ENCODE results near the gene BRS3.

BRS3 gene

GRCh38 chrX:136531951-136532350 is 44.2 kb downstream of the BRS3 start, which contains the start of gene VGLL1:
TSS of gene VGLL1 (plus strand) at chrX:136532215. CDS start at chrX:136536021, 3,806 bp downstream.
- Histone ChIP-seq H3K4me3 (ENCODE audit: extremely low read depth, insufficient read depth, low read length, poor library complexity, severe bottlenecking) (no peak within 1 kb of the TSS), H3K9me3 (ENCODE audit: control insufficient read depth, low read length) (no peaks in the 10 kb centered on the region), H3K4me1 (ENCODE audit: control insufficient read depth, insufficient read depth, low read length, poor library complexity, severe bottlenecking) (no peaks in the 10 kb centered on the region), H3K27ac (ENCODE audit: low read depth, low read length, severe bottlenecking) (no peak within 1 kb of the TSS), H3K36me3 (ENCODE audit: control insufficient read depth, insufficient read depth, low read length) (no peaks in the 10 kb centered on the region)
- WGBS, 2 experiments (ENCODE audit: insufficient coverage in 2 of 2): 67 to 100% methylated on average over 1 of the region's 3 CpGs

GRCh38 chrX:136534131-136534530 is 46.4 kb downstream of the BRS3 start:
- Histone ChIP-seq H3K9me3 (ENCODE audit: control insufficient read depth, low read length) (no peaks in the 10 kb centered on the region), H3K4me1 (ENCODE audit: control insufficient read depth, insufficient read depth, low read length, poor library complexity, severe bottlenecking) (no peaks in the 10 kb centered on the region), H3K36me3 (ENCODE audit: control insufficient read depth, insufficient read depth, low read length) (no peaks in the 10 kb centered on the region), H3K27ac (ENCODE audit: low read depth, low read length, severe bottlenecking) (no peak overlapping the region), H3K4me3 (ENCODE audit: extremely low read depth, insufficient read depth, low read length, poor library complexity, severe bottlenecking) (no peak overlapping the region)
- WGBS, 2 experiments (ENCODE audit: insufficient coverage in 2 of 2): no CpG with 5 or more reads among the region's 2 CpGs

GRCh38 chrX:136538811-136539210 is 51.1 kb downstream of the BRS3 start:
- Histone ChIP-seq H3K27ac (ENCODE audit: low read depth, low read length, severe bottlenecking) (no peak overlapping the region), H3K36me3 (ENCODE audit: control insufficient read depth, insufficient read depth, low read length) (no peaks in the 10 kb centered on the region), H3K4me3 (ENCODE audit: extremely low read depth, insufficient read depth, low read length, poor library complexity, severe bottlenecking) (no peak overlapping the region), H3K9me3 (ENCODE audit: control insufficient read depth, low read length) (no peaks in the 10 kb centered on the region), H3K4me1 (ENCODE audit: control insufficient read depth, insufficient read depth, low read length, poor library complexity, severe bottlenecking) (no peaks in the 10 kb centered on the region)
- WGBS, 2 experiments (ENCODE audit: insufficient coverage in 2 of 2): 88 to 100% methylated on average over 1 of the region's 2 CpGs

- no peaks in the 10 kb centered on the region for H3K9me3 ChIP-seq (ENCODE audit: control insufficient read depth, low read length)
- 73 to 92% methylated on average over 2 to 4 of the region's 5 CpGs for WGBS, 2 experiments (ENCODE audit: insufficient coverage in 2 of 2)
- no peak overlapping the region for H3K27ac ChIP-seq (ENCODE audit: low read depth, low read length, severe bottlenecking)
- H3K4me3 ChIP-seq (ENCODE audit: extremely low read depth, insufficient read depth, low read length, poor library complexity, severe bottlenecking): no peak overlapping the region
- H3K36me3 ChIP-seq (ENCODE audit: control insufficient read depth, insufficient read depth, low read length): no peaks in the 10 kb centered on the region
- no peaks in the 10 kb centered on the region for H3K4me1 ChIP-seq (ENCODE audit: control insufficient read depth, insufficient read depth, low read length, poor library complexity, severe bottlenecking)
Measured at GRCh38 chrX:136540226-136540625, 52.5 kb downstream of the BRS3 start.

GRCh38 chrX:136541294-136541693 is 53.5 kb downstream of the BRS3 start:
- no peak overlapping the region for H3K4me3 ChIP-seq (ENCODE audit: extremely low read depth, insufficient read depth, low read length, poor library complexity, severe bottlenecking)
- no peaks in the 10 kb centered on the region for H3K4me1 ChIP-seq (ENCODE audit: control insufficient read depth, insufficient read depth, low read length, poor library complexity, severe bottlenecking)
- H3K9me3 ChIP-seq (ENCODE audit: control insufficient read depth, low read length): no peaks in the 10 kb centered on the region
- 80 to 100% methylated on average over 1 of the region's 3 CpGs for WGBS, 2 experiments (ENCODE audit: insufficient coverage in 2 of 2)
- no peak overlapping the region for H3K27ac ChIP-seq (ENCODE audit: low read depth, low read length, severe bottlenecking)
- H3K36me3 ChIP-seq (ENCODE audit: control insufficient read depth, insufficient read depth, low read length): no peaks in the 10 kb centered on the region

GRCh38 chrX:136542281-136542680 is 54.5 kb downstream of the BRS3 start:
- no peaks in the 10 kb centered on the region for H3K4me1 ChIP-seq (ENCODE audit: control insufficient read depth, insufficient read depth, low read length, poor library complexity, severe bottlenecking)
- no CpG with 5 or more reads among the region's 7 CpGs for WGBS, 2 experiments (ENCODE audit: insufficient coverage in 2 of 2)
- H3K9me3 ChIP-seq (ENCODE audit: control insufficient read depth, low read length): no peaks in the 10 kb centered on the region
- no peak overlapping the region for H3K27ac ChIP-seq (ENCODE audit: low read depth, low read length, severe bottlenecking)
- no peaks in the 10 kb centered on the region for H3K36me3 ChIP-seq (ENCODE audit: control insufficient read depth, insufficient read depth, low read length)
- H3K4me3 ChIP-seq (ENCODE audit: extremely low read depth, insufficient read depth, low read length, poor library complexity, severe bottlenecking): no peak overlapping the region
